NT2/D1 (cell line): ENCODE results near the gene KDM4D.

Experiments
- DNase-seq: peaks from one replicate; pipeline ENCODE4 v3.0.0-alpha.2; 2011; ENCODE audit warnings: low read depth, low spot score
- H3K27me3 ChIP-seq: 2 replicates; pipeline ENCODE4 v1.6.0; 2011; ENCODE audit warnings: mild to moderate bottlenecking; ENCODE audit not compliant: insufficient read length, insufficient read depth
- H3K36me3 ChIP-seq: 2 replicates; pipeline ENCODE4 v1.6.1; 2011; ENCODE audit warnings: mild to moderate bottlenecking, low read length, mixed read lengths; ENCODE audit not compliant: insufficient read depth, insufficient read length
- H3K4me1 ChIP-seq: 2 replicates; pipeline ENCODE4 v1.5.1; 2011; ENCODE audit not compliant: insufficient read depth, insufficient read length
- H3K4me3 ChIP-seq: 2 replicates; pipeline ENCODE4 v1.5.1; 2011; ENCODE audit warnings: low read depth; ENCODE audit not compliant: insufficient read length
- H3K9ac ChIP-seq: 2 replicates; pipeline ENCODE4 v1.6.0; 2011; ENCODE audit warnings: low read depth; ENCODE audit not compliant: insufficient read length
- H3K9me3 ChIP-seq: 2 replicates; pipeline ENCODE4 v1.5.1; 2011; ENCODE audit warnings: mild to moderate bottlenecking, low read length; ENCODE audit not compliant: insufficient read depth
- SUZ12 ChIP-seq: IDR thresholded peaks from 2 replicates; pipeline ENCODE4 v1.6.1; 2011; ENCODE audit not compliant: insufficient read length, insufficient read depth; ENCODE audit errors: extremely low read depth
- YY1 ChIP-seq: IDR thresholded peaks from 2 replicates; pipeline ENCODE4 v1.6.1; 2011; ENCODE audit not compliant: insufficient read length, insufficient read depth
- ZNF274 ChIP-seq: IDR thresholded peaks from 2 replicates; pipeline ENCODE4 v1.6.1; 2011; ENCODE audit warnings: mild to moderate bottlenecking, low read depth, low read length

Gene KDM4D

DNA sequence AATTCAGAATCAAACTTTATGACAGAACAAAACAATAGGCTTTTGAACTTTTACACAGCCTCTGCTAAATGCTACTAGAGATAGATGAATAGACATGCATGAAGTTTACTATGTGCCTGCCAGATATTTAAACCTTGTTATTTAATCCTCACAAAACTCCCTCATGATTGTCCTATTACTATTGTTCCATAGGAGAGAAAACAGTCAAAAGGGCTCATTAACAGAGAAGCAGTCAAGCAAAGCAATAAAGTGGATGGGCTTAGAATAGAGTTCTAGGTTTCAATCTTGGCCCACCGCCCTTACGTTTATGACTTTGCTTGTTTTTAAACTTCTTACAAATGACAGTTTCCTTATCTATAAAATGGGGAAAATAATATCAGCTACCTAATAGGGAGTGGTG lies 13.0 kb upstream of the KDM4D start:
- Histone ChIP-seq H3K9ac (no peak overlapping the region), H3K9me3 (no peaks in the 10 kb centered on the region), H3K4me3 (no peak overlapping the region), H3K4me1 (no peaks in the 10 kb centered on the region), H3K36me3 (peaks cover 46% of the 10 kb centered on the region), H3K27me3 (no peaks in the 10 kb centered on the region)
- no peak for DNase-seq
- TF ChIP-seq YY1 (no peak), ZNF274 (no peak)

DNA sequence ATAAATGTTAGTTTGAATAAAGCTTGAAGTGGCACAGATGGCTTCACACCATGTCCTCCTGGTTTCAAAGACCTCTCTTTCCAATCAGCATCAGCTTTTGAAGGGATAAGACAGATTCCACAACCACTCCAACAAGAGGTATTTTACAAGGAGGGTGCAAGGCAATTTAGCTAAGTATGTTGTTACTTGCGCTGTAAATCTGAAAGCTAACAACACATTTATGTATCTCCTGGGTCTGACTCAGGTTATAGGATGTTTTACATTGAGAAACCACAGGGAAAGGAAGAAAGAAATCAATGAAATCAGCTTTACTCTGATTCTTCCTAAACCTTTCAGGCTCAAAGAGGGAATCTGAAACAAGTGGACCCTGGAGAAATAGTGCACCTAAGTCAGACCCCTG lies 12.3 kb upstream of the KDM4D start:
- no peak for DNase-seq
- no peaks in the 10 kb centered on the region for H3K9me3 ChIP-seq
- no peak overlapping the region for H3K4me3 ChIP-seq
- no peak for TF ChIP-seq YY1
- TF ChIP-seq SUZ12, result no peak
- TF ChIP-seq ZNF274, result no peak
- H3K27me3 ChIP-seq, result no peaks in the 10 kb centered on the region
- no peaks in the 10 kb centered on the region for H3K4me1 ChIP-seq
- H3K36me3 ChIP-seq, result peaks cover 53% of the 10 kb centered on the region
- H3K9ac ChIP-seq, result no peak overlapping the region

DNA sequence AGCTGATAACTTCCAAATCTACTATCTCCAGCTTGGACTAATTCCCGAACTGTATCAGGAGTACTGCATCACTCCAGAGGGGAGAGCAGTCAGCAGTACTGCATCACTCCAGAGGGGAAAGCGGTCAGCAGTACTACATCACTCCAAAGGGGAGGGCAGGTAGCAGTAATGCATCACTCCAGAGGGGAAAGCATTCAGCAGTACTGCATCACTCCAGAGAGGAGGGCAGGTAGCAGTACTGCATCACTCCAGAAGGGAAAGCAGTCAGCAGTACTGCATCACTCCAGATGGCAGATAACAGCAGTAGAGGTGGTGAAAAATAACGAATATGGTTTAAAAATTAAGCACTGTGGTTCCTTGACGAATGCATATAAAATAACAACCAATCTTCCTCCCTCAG lies 8.6 kb upstream of the KDM4D start:
- DNase-seq, result no peak
- TF ChIP-seq ZNF274 (no peak), SUZ12 (no peak), YY1 (no peak)
- Histone ChIP-seq H3K4me1 (no peaks in the 10 kb centered on the region), H3K9me3 (no peaks in the 10 kb centered on the region), H3K4me3 (no peak overlapping the region), H3K27me3 (no peaks in the 10 kb centered on the region), H3K9ac (no peak overlapping the region), H3K36me3 (peaks cover 87% of the 10 kb centered on the region)

DNA sequence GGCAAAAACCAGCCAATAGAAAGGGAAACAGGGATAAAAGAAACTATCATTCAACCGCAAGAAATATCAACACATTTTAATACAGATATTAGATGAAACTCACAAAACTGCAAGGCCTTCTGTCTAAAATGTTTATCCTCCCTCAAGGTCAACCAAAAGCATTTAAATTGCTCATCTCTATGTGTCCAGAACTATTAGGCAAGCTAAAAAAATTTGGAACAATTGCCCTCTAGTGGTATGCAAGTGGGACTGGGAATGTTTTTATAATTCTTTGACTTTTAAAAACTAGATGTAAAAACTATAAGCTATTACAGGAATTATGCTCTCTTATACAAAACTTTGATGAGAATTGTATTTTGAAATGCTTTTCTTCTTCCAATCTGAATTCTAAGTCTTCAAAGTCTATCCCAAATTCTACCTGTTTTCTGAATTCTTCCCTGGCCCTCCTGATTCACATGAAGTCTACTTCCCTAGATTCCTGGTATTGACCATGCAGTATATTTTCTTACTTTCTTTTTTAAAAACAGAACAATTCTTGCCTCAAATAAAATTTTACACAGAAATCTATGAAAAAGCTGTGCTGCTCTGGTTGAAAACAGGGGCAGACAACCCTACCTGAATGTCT lies 5.1 kb upstream of the KDM4D start:
- H3K27me3 ChIP-seq, result no peaks in the 10 kb centered on the region
- H3K36me3 ChIP-seq, result peaks cover 84% of the 10 kb centered on the region
- H3K4me3 ChIP-seq, result no peak overlapping the region
- no peak for TF ChIP-seq SUZ12
- TF ChIP-seq YY1, result no peak
- no peak for TF ChIP-seq ZNF274
- H3K9me3 ChIP-seq, result no peaks in the 10 kb centered on the region
- no peaks in the 10 kb centered on the region for H3K4me1 ChIP-seq
- H3K9ac ChIP-seq, result no peak overlapping the region
- no peak for DNase-seq

DNA sequence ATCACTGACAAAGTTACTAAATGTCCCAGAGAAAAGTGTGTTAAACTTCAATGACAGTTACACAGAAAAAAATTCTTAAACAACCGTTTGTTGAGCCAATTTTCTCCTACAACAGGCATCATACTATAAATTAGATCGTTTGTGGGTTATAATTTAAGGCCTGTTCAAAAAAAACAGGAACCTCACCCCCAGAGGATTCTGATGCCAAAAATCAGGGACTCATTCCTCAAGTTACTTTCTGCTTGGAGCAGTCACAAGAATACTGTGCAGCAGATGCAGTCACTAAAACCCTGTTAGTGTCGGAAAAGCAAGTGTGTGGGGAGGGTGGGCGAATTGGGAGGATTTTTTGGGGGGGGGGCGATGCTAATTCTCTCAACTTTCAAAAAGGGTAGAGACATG lies 810 bp upstream of the KDM4D start:
- H3K9ac ChIP-seq, result peak overlapping the region; percentile 94
- DNase-seq, result no peak
- H3K4me1 ChIP-seq, result no peaks in the 10 kb centered on the region
- H3K27me3 ChIP-seq, result no peaks in the 10 kb centered on the region
- H3K4me3 ChIP-seq, result peak overlapping the region; percentile 95
- H3K36me3 ChIP-seq, result peaks cover 48% of the 10 kb centered on the region
- no peaks in the 10 kb centered on the region for H3K9me3 ChIP-seq
- TF ChIP-seq ZNF274 (no peak), YY1 (no peak), SUZ12 (no peak)

DNA sequence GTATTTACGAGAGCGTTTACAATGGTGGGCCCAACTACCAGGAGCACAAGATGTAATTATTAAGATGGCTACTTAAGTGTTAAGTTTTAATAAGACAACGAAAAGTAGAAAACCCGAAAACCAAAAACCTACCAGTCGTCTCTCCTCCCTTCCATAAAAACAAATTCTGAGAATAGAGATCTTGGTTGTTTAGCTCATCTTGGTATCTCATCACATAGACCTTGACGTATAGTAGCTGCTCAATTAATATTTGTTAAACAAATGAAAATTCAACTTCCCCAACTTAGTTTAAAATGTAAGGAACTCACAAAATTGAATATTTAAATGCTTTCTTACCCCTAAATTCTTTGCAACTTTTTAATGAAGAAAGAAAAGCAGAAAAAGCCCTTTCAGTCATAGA lies 669 bp downstream of the KDM4D start:
- peak overlapping the region; percentile 95 for H3K4me3 ChIP-seq

DNA sequence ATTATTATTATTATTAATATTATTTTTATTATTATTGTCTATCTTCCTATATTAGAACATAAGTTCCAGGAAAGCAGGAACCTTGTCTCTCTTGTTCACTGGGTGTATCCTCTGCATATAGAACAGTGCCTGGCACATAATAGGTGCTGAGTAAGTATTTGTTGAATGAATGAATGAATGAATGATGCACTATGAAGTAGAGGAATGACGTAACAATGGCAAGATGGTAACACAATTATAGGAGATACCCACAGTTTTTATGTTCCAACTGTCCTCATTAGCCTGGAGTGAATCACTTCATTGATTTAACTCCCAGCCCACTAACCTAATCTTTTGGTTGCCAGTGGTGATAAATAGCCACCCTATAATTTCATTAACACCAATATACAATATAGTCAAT lies 2.1 kb downstream of the KDM4D start:
- no peaks in the 10 kb centered on the region for H3K27me3 ChIP-seq
- no peak overlapping the region for H3K9ac ChIP-seq
- no peak for TF ChIP-seq YY1
- TF ChIP-seq ZNF274, result no peak
- no peak for TF ChIP-seq SUZ12
- H3K4me1 ChIP-seq, result no peaks in the 10 kb centered on the region
- peaks cover 19% of the 10 kb centered on the region for H3K36me3 ChIP-seq
- no peaks in the 10 kb centered on the region for H3K9me3 ChIP-seq
- H3K4me3 ChIP-seq, result no peak overlapping the region
- DNase-seq, result no peak

More for the DNA sequence above, 669 bp downstream of the KDM4D start:
- H3K4me1 ChIP-seq, result no peaks in the 10 kb centered on the region
- H3K27me3 ChIP-seq, result no peaks in the 10 kb centered on the region
- H3K9ac ChIP-seq, result no peak overlapping the region
- H3K9me3 ChIP-seq, result no peaks in the 10 kb centered on the region
- peaks cover 33% of the 10 kb centered on the region for H3K36me3 ChIP-seq
- TF ChIP-seq ZNF274 (no peak), SUZ12 (no peak), YY1 (no peak)
- no peak for DNase-seq
